HG02798 (cell line): Measurements from ENCODE around the gene LCN1.

Experiments
- ATAC-seq: cut with Tn5 transposase; IDR thresholded peaks from one replicate; pipeline ENCODE4 v1.9.1; 2021; ENCODE audit warnings: mild to moderate bottlenecking; ENCODE audit not compliant: unreplicated experiment, poor library complexity

Gene LCN1

DNA sequence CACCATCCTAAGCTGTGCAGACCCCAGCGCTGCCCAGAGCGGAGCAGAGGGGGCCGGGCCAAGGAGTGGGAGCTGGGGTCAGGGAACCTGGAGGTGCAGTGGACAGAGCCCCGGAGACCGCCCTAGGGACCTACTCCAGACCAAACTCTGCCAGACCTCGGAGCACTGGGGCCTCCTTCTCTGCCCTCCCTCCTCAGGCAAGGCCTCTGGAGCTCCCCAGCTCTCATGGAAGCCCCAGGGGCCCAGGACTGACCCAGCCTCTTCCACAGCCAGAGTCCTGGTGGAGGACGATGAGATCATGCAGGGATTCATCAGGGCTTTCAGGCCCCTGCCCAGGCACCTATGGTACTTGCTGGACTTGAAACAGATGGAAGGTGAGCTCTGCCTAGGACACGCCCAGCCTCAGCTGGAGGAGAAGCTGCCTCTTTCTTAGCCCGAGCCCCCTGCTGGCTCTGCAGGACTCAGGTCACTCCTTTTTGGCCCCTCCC is 43.9 kb downstream of the LCN1 start:
- no peak for ATAC-seq

GRCh38 chr9:135565636-135566035 is 44.4 kb downstream of the LCN1 start:
- no peak for ATAC-seq

- no peak for ATAC-seq
Observed at GRCh38 chr9:135566552-135566951, 45.3 kb downstream of the LCN1 start.

- ATAC-seq = no peak
Observed at GRCh38 chr9:135567311-135567710, 46.1 kb downstream of the LCN1 start.

- no peak for ATAC-seq
Observed at GRCh38 chr9:135568026-135568425, 46.8 kb downstream of the LCN1 start.

- no peak for ATAC-seq
Observed at GRCh38 chr9:135570456-135570855, 49.2 kb downstream of the LCN1 start.

DNA sequence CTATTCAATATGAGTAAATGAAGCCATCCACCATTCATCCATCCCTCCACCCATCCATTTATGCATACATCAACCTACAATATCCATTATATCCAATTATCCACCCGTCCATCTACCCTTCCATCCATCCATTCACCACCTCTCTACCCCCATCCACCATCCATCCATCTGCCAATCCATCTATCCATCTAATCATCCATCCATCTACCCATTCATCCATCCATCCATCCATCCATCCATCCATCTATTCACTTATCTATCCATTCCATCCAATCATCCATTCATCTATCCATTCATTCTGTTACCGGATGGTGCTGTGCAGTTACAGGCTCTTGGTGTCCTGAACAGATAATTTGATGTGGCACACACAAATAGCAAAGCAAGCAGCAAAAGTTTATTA is 51.0 kb downstream of the LCN1 start:
- no peak for ATAC-seq

DNA sequence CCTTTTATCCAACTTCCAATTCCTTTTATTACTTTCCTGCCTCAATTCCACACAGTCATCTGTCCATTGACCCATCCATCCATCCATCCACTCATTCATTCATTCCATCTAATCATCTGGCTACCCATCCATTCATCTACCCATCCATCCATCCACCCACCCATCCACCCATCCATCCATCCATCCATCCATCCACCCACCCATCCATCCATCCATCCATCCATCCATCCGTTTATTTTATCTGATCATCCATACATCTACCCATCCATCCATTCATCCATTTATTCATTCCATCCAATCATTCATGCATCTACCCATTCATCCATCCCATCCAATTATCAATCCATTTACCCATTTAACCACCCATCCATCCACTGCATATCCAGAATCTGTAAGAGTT is 51.9 kb downstream of the LCN1 start:
- ATAC-seq = no peak

GRCh38 chr9:135574331-135574730 is 53.1 kb downstream of the LCN1 start:
- ATAC-seq = no peak

DNA sequence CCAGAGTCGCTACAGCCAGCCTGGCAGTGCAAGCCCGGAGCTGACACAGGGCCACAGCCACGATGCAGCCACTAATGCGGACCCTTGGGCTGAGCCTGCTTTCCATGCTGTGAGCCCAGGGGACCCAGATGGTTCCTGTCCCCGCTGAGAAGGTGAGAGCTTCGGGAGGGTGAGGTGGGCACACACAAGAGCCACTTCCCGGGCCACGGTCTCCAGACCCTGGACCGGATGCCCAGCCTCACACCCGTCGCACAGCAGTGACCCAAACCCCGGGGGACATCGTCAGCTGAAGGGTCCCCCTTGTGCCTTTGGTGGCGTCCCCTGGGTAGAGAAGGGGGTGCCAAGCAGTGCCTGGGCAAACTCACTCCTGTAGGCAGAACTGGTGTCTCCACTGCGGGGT is 53.7 kb downstream of the LCN1 start:
- ATAC-seq = no peak
